Inflammatory macrophage treated with lipopolysaccharide for 4 hours (primary cell): ENCODE results near the gene KRT33A.
"Not testable (repeated sequence)": the region's sequence is repeated elsewhere in the genome, so short reads cannot be mapped to it uniquely, and the experiment has no call there.

Experiments
- DNase-seq: peaks from one replicate; pipeline ENCODE4 v3.0.0-alpha.2; 2020

The KRT33A gene

GRCh38 chr17:41350381-41350878 is at the start of gene KRT33A:
Gene KRT33A, minus strand, starts transcription at chr17:41350828. Its CDS starts 61 bp downstream, at chr17:41350767.
- DNase-seq = not testable (repeated sequence)

- peak; percentile 52 for DNase-seq
Measured at GRCh38 chr17:41396996-41397660, 46.5 kb upstream of the KRT33A start, which contains the start of gene KRT31. Gene KRT31, minus strand, starts transcription at chr17:41397608. Its CDS starts 69 bp downstream, at chr17:41397539.

- no peak for DNase-seq
Measured at GRCh38 chr17:41396340-41396739, 45.7 kb upstream of the KRT33A start.

- no peak for DNase-seq
Measured at GRCh38 chr17:41395611-41396010, 45.0 kb upstream of the KRT33A start.

GRCh38 chr17:41395044-41395443 is 44.4 kb upstream of the KRT33A start:
- DNase-seq = not testable (repeated sequence)

- DNase-seq = no peak
Measured at GRCh38 chr17:41394254-41394996, 43.8 kb upstream of the KRT33A start.

GRCh38 chr17:41393826-41394225 is 43.2 kb upstream of the KRT33A start:
- DNase-seq = no peak

GRCh38 chr17:41393294-41393693 is 42.7 kb upstream of the KRT33A start:
- no peak for DNase-seq

- no peak for DNase-seq
Measured at GRCh38 chr17:41392278-41392677, 41.6 kb upstream of the KRT33A start.

GRCh38 chr17:41391535-41391934 is 40.9 kb upstream of the KRT33A start:
- no peak for DNase-seq

- no peak for DNase-seq
Measured at GRCh38 chr17:41390411-41390938, 39.8 kb upstream of the KRT33A start.

GRCh38 chr17:41387670-41388069 is 37.0 kb upstream of the KRT33A start:
- no peak for DNase-seq

- DNase-seq = no peak
Measured at GRCh38 chr17:41386227-41386626, 35.6 kb upstream of the KRT33A start.

GRCh38 chr17:41383690-41384089 is 33.1 kb upstream of the KRT33A start:
- DNase-seq = no peak

GRCh38 chr17:41382394-41382793 is 31.8 kb upstream of the KRT33A start:
- no peak for DNase-seq

- not testable (repeated sequence) for DNase-seq
Measured at GRCh38 chr17:41381943-41382342, 31.3 kb upstream of the KRT33A start, which contains the start of gene KRT34. Gene KRT34, minus strand, starts transcription at chr17:41382306. Its CDS starts 60 bp downstream, at chr17:41382246.

- DNase-seq = not testable (repeated sequence)
Measured at GRCh38 chr17:41380091-41380490, 29.5 kb upstream of the KRT33A start.

- DNase-seq = no peak
Measured at GRCh38 chr17:41377546-41377945, 26.9 kb upstream of the KRT33A start.

GRCh38 chr17:41369713-41370112 is 19.1 kb upstream of the KRT33A start, which contains the start of gene KRT33B:
Gene KRT33B, minus strand, starts transcription at chr17:41369813. Its CDS starts 63 bp downstream, at chr17:41369750.
- DNase-seq = no peak

GRCh38 chr17:41369023-41369422 is 18.4 kb upstream of the KRT33A start:
- no peak for DNase-seq

- no peak for DNase-seq
Measured at GRCh38 chr17:41367426-41368075, 16.9 kb upstream of the KRT33A start.

- DNase-seq = no peak
Measured at GRCh38 chr17:41366070-41366469, 15.4 kb upstream of the KRT33A start.

- no peak for DNase-seq
Measured at GRCh38 chr17:41363881-41364280, 13.3 kb upstream of the KRT33A start.
